ENCODE results near the gene PRKAR2B. TPM values are rescaled to one million over a fixed set of nuclear protein-coding genes. Genes with fewer than 3 reads are reported as not detected.

PRKAR2B gene
- total and polyA plus RNA-seq, 2 experiments from 2014 or later = 14.8 to 31.5 TPM

DNA sequence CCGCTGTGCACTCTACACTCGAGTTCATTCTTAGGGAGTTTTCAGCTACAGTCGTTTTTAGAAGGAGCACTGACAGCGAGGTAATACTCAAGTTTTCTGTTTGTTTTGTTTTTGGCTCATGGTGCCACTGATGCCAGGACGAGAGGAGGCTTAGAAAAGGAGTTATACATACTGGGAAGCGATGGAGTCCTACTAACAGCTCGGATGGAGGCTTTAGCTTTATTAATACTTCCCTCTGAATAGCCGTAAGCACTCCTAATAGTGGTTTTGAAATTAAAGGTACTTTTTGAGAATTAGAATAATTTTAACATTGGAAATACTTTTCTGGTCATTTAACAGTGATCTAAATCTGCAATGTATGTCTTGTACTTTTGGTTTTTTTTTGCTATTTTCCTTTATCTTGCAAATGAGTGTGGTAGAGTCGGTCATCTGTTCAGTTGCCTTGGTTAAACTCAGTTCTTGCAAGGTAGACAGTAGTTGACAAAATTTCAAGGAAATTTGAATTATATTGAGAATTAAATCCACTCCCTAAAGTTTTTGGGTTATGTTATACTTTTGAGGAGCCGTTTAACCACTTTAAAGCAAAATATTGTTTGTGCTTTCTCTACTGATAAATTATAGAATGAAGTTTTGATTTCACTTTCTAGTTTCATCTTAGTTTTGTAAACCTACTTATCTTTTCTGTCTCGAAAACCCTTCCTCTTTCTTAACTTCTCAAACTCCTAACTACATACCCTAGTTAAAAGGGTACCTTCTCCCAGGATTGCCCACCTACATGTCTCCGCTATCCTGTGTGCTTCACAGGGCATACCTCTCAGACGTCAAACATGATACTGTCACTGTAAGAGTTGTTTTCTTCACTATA, 125.8 kb downstream of the PRKAR2B start:
- TF ChIP-seq EZH2phosphoT487 (IDR thresholded peaks at IDR 0.05; ENCODE audit: low read depth, severe bottlenecking, unreplicated experiment) = no peak
- TF ChIP-seq EZH2 (IDR thresholded peaks at IDR 0.05; ENCODE audit: borderline replicate concordance) = no peak
- TF ChIP-seq, protein P1, sequence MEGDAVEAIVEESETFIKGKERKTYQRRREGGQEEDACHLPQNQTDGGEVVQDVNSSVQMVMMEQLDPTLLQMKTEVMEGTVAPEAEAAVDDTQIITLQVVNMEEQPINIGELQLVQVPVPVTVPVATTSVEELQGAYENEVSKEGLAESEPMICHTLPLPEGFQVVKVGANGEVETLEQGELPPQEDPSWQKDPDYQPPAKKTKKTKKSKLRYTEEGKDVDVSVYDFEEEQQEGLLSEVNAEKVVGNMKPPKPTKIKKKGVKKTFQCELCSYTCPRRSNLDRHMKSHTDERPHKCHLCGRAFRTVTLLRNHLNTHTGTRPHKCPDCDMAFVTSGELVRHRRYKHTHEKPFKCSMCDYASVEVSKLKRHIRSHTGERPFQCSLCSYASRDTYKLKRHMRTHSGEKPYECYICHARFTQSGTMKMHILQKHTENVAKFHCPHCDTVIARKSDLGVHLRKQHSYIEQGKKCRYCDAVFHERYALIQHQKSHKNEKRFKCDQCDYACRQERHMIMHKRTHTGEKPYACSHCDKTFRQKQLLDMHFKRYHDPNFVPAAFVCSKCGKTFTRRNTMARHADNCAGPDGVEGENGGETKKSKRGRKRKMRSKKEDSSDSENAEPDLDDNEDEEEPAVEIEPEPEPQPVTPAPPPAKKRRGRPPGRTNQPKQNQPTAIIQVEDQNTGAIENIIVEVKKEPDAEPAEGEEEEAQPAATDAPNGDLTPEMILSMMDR (IDR thresholded peaks at IDR 0.05; ENCODE audit: poor library complexity) = no peak
- Histone ChIP-seq H3K4me3 (peak overlapping the region; percentile 47), H3K27me3 (no peaks in the 10 kb centered on the region), H3K9me2 (replicated peaks; ENCODE audit: insufficient read depth) (no peaks in the 10 kb centered on the region), H3K4me2 (peak overlapping the region; percentile 76), H3K79me2 (peaks cover 53% of the 10 kb centered on the region), H3K9me3 (ENCODE audit: low read depth) (no peaks in the 10 kb centered on the region), H4K20me1 (ENCODE audit: insufficient read depth, poor library complexity, severe bottlenecking) (peaks cover 52% of the 10 kb centered on the region), H2AFZ (no peak overlapping the region), H3K27ac (peak overlapping the region; percentile 77), H3K36me3 (replicated peaks; ENCODE audit: insufficient read depth, low read depth) (no peaks in the 10 kb centered on the region), H3K4me1 (ENCODE audit: insufficient read depth) (peaks cover 15% of the 10 kb centered on the region)
- 18% methylated on average over 13 of the region's 13 CpGs for whole genome bisulfite sequencing (ENCODE audit: low lambda C conversion rate, missing lambda C conversion rate)
- DNase-seq (ENCODE audit: low spot score) = no peak

DNA sequence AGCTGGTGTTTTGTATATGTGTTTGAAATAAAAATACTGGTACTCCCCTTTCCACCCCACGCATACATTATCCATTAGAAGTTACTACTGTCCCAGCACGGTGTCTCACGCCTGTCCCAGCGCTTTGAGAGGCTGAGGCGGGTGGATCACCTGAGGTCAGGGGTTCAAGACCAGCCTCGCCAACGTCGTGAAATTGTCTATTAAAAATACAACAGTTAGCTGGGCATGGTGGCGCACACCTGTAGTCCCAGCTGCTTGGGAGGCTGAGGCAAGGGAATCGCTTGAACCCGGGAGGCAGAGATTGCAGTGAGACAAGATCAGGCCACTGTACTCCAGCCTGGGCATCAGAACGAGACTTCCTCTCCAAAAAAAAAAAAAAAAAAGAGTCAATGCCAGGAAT, 127.0 kb downstream of the PRKAR2B start:
- Histone ChIP-seq H4K20me1 (ENCODE audit: insufficient read depth, poor library complexity, severe bottlenecking) (peaks cover 60% of the 10 kb centered on the region), H3K36me3 (replicated peaks; ENCODE audit: insufficient read depth, low read depth) (no peaks in the 10 kb centered on the region), H3K4me3 (no peak overlapping the region), H3K4me1 (ENCODE audit: insufficient read depth) (peaks cover 12% of the 10 kb centered on the region), H3K27ac (no peak overlapping the region), H3K9me2 (replicated peaks; ENCODE audit: insufficient read depth) (no peaks in the 10 kb centered on the region), H3K4me2 (peak overlapping the region; percentile 76), H3K9me3 (ENCODE audit: low read depth) (no peaks in the 10 kb centered on the region), H2AFZ (no peak overlapping the region), H3K27me3 (no peaks in the 10 kb centered on the region), H3K79me2 (peaks cover 64% of the 10 kb centered on the region)
- WGBS (ENCODE audit: low lambda C conversion rate, missing lambda C conversion rate) = 96% methylated on average over 12 of the region's 12 CpGs
- no peak for DNase-seq (ENCODE audit: low spot score)
- TF ChIP-seq, protein P1 (IDR thresholded peaks at IDR 0.05; ENCODE audit: poor library complexity) = no peak
- TF ChIP-seq EZH2phosphoT487 (IDR thresholded peaks at IDR 0.05; ENCODE audit: low read depth, severe bottlenecking, unreplicated experiment) = no peak
- no peak for TF ChIP-seq EZH2 (IDR thresholded peaks at IDR 0.05; ENCODE audit: borderline replicate concordance)

DNA sequence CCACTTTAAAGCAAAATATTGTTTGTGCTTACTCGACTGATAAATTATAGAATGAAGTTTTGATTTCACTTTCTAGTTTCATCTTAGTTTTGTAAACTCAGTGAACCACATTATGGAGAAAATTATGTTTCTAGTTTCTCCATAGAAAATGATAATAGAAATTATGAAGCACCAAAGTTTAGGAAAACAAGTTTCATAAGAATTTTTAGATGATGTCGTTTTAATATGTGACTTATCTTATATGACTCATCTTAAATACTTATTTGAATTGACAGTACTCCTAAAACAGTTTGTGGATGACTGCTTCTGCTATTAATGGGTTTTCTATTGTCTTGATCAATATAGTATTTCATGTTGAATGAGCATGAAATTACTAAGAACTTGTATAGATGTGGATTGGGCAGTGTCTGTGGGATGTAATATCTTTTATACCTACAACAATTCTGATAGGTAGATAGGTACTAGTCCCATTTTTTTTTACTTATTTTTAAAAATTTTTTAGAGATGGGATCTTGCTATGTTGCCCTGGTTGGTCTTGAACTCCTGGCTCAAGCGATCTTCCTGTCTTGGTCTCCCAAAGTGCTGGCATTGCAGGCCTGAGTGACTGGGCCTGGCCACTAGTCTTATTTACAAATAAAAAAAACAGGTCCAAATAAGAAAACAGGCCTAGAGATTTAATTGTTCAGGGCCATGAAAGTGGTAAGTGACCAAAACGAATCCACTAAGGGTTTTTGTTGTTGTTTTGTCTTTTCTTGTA, 127.9 kb downstream of the PRKAR2B start:
- Histone ChIP-seq H2AFZ (no peak overlapping the region), H3K4me3 (no peak overlapping the region), H4K20me1 (ENCODE audit: insufficient read depth, poor library complexity, severe bottlenecking) (peaks cover 69% of the 10 kb centered on the region), H3K4me2 (no peak overlapping the region), H3K4me1 (ENCODE audit: insufficient read depth) (peaks cover 9% of the 10 kb centered on the region), H3K27ac (no peak overlapping the region), H3K9me2 (replicated peaks; ENCODE audit: insufficient read depth) (no peaks in the 10 kb centered on the region), H3K79me2 (peaks cover 74% of the 10 kb centered on the region), H3K27me3 (no peaks in the 10 kb centered on the region), H3K36me3 (replicated peaks; ENCODE audit: insufficient read depth, low read depth) (no peaks in the 10 kb centered on the region), H3K9me3 (ENCODE audit: low read depth) (no peaks in the 10 kb centered on the region)
- DNase-seq (ENCODE audit: low spot score) = no peak
- TF ChIP-seq EZH2phosphoT487 (IDR thresholded peaks at IDR 0.05; ENCODE audit: low read depth, severe bottlenecking, unreplicated experiment) = no peak
- TF ChIP-seq EZH2 (IDR thresholded peaks at IDR 0.05; ENCODE audit: borderline replicate concordance) = no peak
- TF ChIP-seq, protein P1 (IDR thresholded peaks at IDR 0.05; ENCODE audit: poor library complexity) = no peak
- 94% methylated on average over 4 of the region's 4 CpGs for WGBS (ENCODE audit: low lambda C conversion rate, missing lambda C conversion rate)

Measured in hepatocyte (in vitro differentiated cells).